ENCODE data around the gene CACNA1C.

- TF ChIP-seq CTCF (conservative IDR thresholded peaks at IDR 0.05 in 1 of 2, IDR thresholded peaks at IDR 0.05 in 1 of 2; ENCODE audit: low read depth in 1 of 2, low read length in 2 of 2) = no peak
- TF ChIP-seq EZH2 (IDR thresholded peaks at IDR 0.05; ENCODE audit: low read length, missing control alignments) = no peak
Measured at GRCh38 chr12:2528001-2528400, 475.2 kb downstream of the CACNA1C start.
